ENCODE results near the gene SHISA7. TPM values are rescaled to one million over a fixed set of nuclear protein-coding genes. Genes with fewer than 3 reads are reported as not detected.
A peak's percentile ranks its signal among the peaks of the same experiment; 100 is the strongest.

SHISA7 gene
- total and polyA plus RNA-seq, 7 donors, result 0.04 to 0.41 (median 0.32) TPM; not detected in 3

GRCh38 chr19:55490478-55491432 lies 47.7 kb upstream of the SHISA7 start:
- intact Hi-C loops (cut with DNase I), result loop anchor here (10.0 kb wide), 1 partner anchor 206 kb away; the partner anchor contains the start of genes BRSK1 and HSPBP1
- H3K27me3 ChIP-seq, result no peaks in the 10 kb centered on the region
- 75 to 80% methylated on average over 52 of the region's 52 CpGs for WGBS, 2 donors
- peak overlapping the region; percentile 68 to 99 (median 94) for H3K27ac ChIP-seq
- TF ChIP-seq EP300 (IDR thresholded peaks at IDR 0.05), result no peak
- TF ChIP-seq CTCF (IDR thresholded peaks at IDR 0.05), result no peak
- no peak for TF ChIP-seq POLR2AphosphoS5 (IDR thresholded peaks at IDR 0.05)
- TF ChIP-seq POLR2A (IDR thresholded peaks at IDR 0.05), result no peak
- H3K4me1 ChIP-seq, result peaks cover 0 to 83% (median 82%) of the 10 kb centered on the region in 4 donors
- no peaks in the 10 kb centered on the region for H3K36me3 ChIP-seq
- peak; percentile 74 for DNase-seq
- no peaks in the 10 kb centered on the region for H3K9me3 ChIP-seq
- H3K4me3 ChIP-seq, result no peak overlapping the region

- Histone ChIP-seq H3K27me3 (no peaks in the 10 kb centered on the region), H3K4me1 (peaks cover 0 to 91% (median 91%) of the 10 kb centered on the region in 4 donors), H3K4me3 (peak overlapping the region in 3 of 4 donors; percentile 40 to 48 (median 43)), H3K36me3 (no peaks in the 10 kb centered on the region), H3K9me3 (no peaks in the 10 kb centered on the region), H3K27ac (peak overlapping the region; percentile 94 to 99 (median 96))
- peak; percentile 71 for DNase-seq
- intact Hi-C loops (cut with DNase I), result loop anchor here (10.0 kb wide), 1 partner anchor 205 kb away; the partner anchor contains the start of genes BRSK1 and HSPBP1
- WGBS, 2 donors, result 60 to 68% methylated on average over 21 of the region's 21 CpGs
- no peak for TF ChIP-seq POLR2AphosphoS5 (IDR thresholded peaks at IDR 0.05)
- no peak for TF ChIP-seq CTCF (IDR thresholded peaks at IDR 0.05)
- no peak for TF ChIP-seq EP300 (IDR thresholded peaks at IDR 0.05)
- no peak for TF ChIP-seq POLR2A (IDR thresholded peaks at IDR 0.05)
Measured at GRCh38 chr19:55489711-55490477, 46.8 kb upstream of the SHISA7 start.

GRCh38 chr19:55488986-55489710 lies 46.0 kb upstream of the SHISA7 start:
- intact Hi-C loops (cut with DNase I), result no loop called here
- no peaks in the 10 kb centered on the region for H3K36me3 ChIP-seq
- H3K27me3 ChIP-seq, result no peaks in the 10 kb centered on the region
- TF ChIP-seq POLR2A (IDR thresholded peaks at IDR 0.05), result peak in 1 of 2 donors; percentile 13
- TF ChIP-seq POLR2AphosphoS5 (IDR thresholded peaks at IDR 0.05), result peak in 1 of 4 donors; percentile 42
- no peak for TF ChIP-seq EP300 (IDR thresholded peaks at IDR 0.05)
- no peak for TF ChIP-seq CTCF (IDR thresholded peaks at IDR 0.05)
- whole genome bisulfite sequencing, 2 donors, result 59 to 64% methylated on average over 36 of the region's 36 CpGs
- peak; percentile 86 for DNase-seq
- H3K27ac ChIP-seq, result peak overlapping the region; percentile 94 to 99 (median 96)
- H3K4me1 ChIP-seq, result peaks cover 0 to 97% (median 95%) of the 10 kb centered on the region in 4 donors
- peak overlapping the region in 3 of 4 donors; percentile 40 to 48 (median 43) for H3K4me3 ChIP-seq
- H3K9me3 ChIP-seq, result no peaks in the 10 kb centered on the region
